ENCODE measurements around the gene ACYP1.

DNA sequence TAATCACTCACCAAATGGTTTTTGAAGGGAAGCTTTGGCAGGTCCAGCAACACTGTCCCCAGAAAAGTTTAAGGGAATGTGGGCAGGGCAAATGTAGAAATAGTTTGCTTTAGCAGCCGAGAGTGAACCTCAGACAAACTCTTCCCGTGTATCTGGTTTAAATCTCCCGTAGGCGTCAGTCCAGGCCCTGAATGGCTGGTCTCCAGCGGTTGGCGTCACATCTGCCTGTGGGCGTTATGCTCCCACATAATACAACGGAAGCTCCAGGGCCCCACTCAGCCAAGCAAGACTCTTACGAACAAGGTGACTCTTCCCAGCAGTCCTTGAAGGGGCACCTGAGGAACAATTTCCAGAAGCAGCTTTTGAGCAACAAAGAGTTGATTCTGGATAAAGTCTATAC, 6.6 kb upstream of the ACYP1 start:
- TF ChIP-seq, protein P1, sequence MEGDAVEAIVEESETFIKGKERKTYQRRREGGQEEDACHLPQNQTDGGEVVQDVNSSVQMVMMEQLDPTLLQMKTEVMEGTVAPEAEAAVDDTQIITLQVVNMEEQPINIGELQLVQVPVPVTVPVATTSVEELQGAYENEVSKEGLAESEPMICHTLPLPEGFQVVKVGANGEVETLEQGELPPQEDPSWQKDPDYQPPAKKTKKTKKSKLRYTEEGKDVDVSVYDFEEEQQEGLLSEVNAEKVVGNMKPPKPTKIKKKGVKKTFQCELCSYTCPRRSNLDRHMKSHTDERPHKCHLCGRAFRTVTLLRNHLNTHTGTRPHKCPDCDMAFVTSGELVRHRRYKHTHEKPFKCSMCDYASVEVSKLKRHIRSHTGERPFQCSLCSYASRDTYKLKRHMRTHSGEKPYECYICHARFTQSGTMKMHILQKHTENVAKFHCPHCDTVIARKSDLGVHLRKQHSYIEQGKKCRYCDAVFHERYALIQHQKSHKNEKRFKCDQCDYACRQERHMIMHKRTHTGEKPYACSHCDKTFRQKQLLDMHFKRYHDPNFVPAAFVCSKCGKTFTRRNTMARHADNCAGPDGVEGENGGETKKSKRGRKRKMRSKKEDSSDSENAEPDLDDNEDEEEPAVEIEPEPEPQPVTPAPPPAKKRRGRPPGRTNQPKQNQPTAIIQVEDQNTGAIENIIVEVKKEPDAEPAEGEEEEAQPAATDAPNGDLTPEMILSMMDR (IDR thresholded peaks at IDR 0.05; ENCODE audit: low read depth, low read length, poor library complexity, severe bottlenecking): no peak
- TF ChIP-seq EZH2phosphoT487 (IDR thresholded peaks at IDR 0.05; ENCODE audit: borderline replicate concordance, low read length): no peak
